Measurements from ENCODE around the gene SDR9C7.
"Not testable (repeated sequence)": the region's sequence is repeated elsewhere in the genome, so short reads cannot be mapped to it uniquely, and the experiment has no call there.

The SDR9C7 gene

DNA sequence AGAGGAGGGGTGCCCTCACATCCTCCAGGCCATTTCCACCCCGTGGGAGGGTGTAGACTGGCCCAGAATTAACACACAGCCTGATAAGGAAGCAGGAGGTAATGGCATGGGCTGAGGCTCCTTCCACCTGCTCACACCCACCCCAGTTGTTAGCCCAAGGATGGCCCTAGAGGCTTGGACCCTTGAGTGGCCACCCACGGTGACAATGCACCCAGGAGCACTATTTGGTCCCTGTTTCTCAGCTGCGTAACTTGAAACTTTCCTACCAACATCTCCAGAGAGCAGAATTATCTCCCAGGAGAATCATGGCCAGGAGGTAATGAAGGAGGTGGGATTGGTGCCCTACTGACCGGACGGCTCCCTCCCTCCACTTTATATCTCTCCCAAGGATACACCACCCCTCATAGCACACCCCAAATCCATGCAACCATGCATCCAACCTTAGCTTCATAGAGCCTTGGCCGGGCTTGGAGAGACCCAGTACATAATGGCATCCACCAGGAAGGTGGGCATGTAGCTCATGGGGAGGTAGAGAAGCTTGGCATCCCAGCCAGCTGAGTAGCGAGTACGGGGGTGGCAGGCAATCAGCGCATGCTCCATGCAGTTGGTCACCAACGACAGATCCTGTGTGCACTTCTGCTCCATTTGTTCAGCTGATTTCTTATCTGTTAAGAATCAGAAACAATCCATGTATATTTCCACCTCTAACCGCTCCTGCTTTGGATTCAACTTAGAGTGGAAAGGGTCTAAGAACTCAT lies 17.6 kb upstream of the SDR9C7 start:
- DNase-seq, result no peak

DNA sequence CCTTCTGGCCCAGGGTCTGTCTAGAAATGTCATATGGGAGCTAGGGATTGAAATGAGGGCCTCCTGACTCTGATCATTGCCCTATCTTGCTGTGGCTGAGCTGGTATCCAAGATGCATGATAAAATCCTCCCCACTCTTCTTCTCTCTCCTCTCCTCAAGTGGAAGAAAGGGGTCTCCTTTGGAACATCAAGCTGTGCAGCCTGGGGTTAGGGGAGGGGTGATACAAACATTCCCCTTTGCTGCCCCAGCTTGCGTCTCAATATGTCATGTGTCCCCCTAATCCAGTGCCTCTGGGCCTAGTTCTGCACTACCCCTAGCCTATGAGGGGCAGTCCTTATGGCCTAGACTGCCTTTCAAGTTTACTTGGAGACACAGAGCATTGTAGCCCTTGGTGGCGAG lies 14.7 kb upstream of the SDR9C7 start:
- DNase-seq, result no peak

DNA sequence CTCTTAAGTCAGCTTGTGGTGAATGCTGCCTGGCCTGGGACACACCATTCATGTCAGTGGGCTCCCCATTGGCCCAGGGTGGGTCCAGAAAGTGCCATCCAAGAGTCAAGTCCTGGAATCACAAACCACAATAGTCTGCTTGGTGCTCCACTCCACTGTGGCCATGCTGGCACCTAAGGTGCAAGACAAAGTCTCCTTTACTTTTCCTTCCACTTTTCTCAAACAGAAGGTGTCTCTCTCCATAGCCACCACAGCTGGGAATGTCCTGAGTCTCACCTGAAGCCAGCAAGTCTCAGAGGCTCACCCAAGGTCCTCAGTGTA lies 14.2 kb upstream of the SDR9C7 start:
- DNase-seq, result no peak

DNA sequence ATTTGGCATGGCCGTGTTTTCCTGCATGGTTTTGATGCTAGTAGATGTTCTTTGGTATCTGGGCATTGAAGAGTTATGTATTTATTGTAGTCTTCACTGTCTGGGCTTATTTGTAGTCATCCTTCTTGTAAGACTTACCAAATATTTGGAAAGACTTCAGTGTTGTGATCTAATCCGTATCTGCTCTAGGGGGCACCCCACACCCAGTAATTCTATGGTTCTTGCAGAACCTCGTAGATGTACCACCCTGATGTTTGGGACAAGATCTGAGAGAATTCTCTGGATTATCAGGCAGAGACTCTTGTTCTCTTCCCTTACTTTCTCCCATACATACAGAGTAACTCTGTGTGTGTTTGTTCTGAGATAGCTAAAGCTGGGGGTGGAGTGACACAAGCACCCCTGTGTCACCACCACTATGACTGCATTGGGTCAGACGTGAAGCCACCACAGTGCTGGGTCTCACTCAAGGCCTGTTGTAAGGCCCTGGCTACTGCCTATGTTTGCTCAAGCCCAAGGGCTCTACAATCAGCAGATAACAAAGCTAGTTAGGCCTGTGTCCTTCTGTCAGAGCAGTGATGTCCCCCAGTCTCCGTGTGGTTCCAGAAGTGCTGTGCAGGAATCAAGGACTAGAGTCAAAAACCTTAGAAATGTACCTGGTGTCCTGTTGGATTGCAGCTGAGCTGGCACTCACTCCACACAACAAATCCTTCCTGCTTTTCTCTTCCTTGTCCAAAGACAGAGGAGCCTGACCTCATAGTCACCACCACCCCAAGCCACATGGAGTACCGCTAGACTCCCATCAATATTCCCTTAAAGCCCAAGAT lies 13.6 kb upstream of the SDR9C7 start:
- DNase-seq, result no peak

DNA sequence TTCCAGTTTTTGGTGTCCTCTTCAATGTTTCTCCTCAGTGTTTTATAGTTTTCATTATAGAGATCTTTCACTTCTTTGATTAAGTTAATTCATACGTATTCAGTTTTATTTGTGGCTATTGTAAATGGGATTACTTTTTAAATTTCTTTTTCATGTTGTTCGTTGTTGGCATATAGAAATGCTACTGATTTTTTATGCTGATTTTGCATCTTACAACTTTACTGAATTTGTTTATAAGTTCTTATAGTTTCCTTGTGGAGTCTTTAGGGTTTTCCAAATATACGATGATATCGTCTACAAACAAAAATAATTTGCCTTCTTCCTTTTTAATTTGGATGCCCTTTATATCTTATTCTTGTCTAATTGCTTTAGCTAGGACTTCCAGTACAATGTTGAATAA lies 9.7 kb upstream of the SDR9C7 start:
- DNase-seq, result no peak

DNA sequence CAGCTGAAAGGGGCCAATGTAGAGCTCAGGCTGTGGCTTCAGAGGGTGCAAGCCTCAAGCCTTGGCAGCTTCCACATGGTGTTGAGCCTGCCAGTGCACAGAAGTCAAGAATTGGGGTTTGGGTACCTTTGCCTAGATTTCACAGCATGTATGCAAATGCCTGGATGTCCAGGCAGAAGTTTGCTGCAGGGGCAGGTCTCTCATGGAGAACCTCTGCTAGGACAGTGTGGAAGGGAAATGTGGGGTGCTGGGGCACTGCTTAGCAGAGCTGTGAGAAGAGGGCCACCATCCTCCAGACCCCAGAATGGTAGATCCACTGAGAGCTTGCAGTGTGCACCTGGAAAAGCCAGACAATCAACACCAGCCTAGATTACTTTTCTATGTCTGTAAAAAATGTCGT lies 9.2 kb upstream of the SDR9C7 start:
- not testable (repeated sequence) for DNase-seq

DNA sequence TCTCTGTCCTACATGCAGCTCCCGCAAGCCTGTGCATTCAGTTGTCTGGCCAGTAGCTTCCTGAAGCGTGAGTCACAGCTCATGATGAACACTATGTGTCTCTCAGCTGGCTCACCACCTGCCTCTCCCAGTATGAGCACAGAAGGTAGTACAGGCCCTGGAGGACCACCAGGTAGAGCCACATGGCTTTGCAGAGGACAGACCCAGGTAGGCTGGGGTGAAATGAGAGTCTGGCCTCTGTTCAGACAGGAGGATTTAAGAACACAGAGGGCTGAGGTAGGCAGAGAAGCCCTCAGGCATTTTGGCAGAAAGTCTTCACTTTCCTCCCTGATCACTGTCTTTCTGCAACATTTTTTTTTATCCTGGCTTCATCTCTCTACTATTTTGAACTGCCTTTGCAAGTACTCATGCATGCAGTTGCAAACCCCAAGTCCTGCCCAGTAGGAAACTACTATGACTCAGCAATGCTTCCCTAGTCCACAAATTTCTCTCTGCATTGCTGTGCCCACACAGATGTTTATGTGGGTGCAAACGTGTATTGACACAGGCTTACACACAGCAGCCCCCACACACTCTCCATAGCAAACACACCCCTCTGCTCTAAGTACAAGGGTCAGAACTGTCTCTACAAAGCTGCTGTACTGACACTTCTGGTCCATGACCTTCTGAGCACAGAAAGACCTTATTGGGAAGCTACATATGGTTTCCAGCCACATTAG lies 7.2 kb upstream of the SDR9C7 start:
- DNase-seq, result no peak

DNA sequence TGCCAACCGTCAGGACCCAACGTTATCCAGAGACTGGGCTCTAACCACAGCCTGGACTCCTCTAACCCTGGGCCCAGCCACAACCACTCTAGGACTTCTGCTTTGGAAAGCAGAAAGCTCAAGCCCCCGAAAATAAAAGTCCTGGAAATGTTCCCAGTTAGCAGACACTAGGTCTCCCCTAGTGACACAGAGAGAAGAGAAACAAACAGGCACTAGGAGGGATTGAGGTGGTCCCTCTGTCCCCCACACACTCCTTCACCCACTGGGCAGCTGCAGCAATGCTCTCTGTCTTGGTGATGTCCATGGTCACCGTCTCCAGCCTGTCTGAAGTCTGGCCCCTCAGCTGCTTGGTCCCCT lies 6.7 kb upstream of the SDR9C7 start:
- not testable (repeated sequence) for DNase-seq

DNA sequence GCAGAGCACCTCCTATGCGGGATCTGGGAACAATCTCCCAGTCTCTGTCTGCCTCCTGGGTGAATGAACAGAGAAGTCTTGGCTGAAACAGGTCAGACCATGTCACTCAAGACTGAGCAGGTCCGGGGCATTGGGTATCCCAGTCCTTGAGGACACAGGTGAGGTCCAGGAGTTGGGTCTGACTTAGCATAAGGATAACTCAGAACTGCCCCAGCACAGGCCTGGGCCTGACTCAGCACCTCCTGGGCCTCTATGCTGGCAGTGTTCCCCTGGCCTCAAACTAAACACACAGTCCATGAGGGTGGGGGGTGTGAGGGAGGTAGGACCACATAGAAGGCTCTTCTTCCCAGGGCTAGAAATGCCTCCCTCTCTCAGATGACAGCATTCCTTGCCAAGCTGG lies 1.5 kb upstream of the SDR9C7 start:
- DNase-seq, result no peak

DNA sequence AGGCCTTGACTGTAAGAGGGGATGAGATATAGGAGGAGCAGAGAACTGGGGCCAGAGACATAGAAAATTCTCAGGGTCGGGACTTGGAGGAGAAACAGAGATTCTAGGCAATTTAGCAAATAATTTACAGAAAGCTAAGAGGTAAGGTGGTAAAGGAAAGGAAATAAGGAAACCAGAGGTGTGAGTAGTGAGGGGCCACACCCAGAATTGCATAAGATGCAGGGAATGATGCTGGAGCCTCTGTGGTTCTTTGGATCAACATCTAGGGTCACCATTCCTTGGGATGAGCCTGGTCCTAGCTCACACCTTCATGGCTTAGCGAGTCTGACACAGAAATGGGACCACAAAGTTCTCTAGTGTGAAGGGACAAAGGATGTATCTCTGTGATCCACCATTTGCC lies 949 bp upstream of the SDR9C7 start:
- DNase-seq, result no peak

DNA sequence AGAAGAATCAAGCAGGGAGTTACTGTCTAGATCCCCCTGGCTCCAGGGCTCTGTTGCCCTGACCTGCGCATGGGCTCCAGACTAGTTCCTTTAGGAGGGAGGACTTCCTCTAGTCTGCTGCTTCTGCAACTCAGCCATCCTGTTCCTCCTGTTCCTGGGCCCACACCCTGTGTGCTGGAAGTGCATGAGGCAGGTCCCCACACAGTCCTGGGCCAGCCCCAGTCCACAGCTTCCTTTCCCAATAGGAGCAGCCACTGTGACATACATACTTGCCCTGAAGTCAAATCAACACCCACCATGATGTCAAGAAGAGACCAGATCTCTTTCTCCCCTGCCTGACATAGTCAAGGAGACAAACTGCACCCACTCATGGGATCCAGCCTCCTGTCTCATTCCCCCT lies 1.3 kb downstream of the SDR9C7 start:
- no peak for DNase-seq

DNA sequence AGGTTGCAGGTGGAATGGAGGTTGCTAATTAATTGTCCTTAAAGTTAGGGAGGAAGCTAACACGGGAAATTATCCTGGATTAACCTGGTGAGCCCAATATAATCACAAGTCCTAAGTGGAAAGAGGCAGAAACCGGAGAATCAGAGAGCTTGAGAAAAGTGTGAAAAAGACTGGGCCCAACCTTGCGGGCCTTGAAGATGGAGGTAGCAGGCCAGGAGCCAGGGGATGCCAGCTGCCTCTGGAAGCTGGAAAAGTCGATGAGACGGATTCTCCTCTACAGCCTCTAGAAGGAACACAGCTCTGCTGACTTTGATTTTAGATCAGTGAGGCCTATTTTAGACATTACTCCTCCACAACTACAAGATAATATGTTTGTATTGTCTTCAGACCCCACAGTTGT lies 2.1 kb downstream of the SDR9C7 start:
- DNase-seq, result no peak

DNA sequence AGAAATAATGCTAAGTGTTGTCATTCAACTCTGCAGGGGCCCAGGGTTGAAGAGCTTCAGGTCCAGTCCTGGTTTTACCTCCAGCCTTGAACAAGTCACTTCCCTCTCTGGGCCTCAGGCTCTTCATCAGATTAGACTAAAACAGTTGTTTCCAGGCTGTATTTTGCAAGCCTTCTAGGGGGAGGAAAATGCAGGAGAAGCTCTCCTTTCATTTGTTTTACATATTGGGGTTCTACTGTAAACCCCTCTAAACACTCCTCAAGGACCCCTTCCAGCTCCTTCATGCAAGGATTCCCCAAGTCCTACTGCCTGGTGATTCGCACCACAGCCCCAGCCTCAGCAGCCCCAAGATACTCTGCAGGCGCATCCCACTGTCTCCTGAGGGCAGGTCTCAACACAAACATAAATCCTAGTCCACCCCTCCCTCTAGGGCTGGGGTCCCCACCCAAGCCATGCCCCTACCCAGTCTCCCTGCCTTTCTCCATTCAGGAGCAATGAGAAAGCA lies 2.7 kb downstream of the SDR9C7 start:
- DNase-seq, result no peak

DNA sequence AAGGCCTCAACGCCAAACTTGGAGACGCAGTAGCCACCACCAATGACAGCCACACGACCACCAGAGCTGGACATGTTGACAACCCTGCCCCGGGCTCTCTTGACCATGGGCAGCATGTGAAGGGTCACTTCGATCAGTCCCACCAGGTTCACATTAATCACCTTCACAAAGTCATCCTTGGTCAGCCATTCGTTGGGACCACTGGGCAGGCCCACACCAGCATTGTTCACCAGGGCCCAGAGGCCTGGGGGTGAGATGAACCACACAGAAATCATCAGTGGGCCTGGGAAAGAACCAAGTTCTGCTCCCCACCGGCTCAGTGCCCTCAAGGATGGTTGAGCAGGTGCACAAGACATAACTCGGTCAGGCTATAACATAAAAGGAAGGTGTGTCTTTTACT lies 4.0 kb downstream of the SDR9C7 start:
- DNase-seq, result no peak

DNA sequence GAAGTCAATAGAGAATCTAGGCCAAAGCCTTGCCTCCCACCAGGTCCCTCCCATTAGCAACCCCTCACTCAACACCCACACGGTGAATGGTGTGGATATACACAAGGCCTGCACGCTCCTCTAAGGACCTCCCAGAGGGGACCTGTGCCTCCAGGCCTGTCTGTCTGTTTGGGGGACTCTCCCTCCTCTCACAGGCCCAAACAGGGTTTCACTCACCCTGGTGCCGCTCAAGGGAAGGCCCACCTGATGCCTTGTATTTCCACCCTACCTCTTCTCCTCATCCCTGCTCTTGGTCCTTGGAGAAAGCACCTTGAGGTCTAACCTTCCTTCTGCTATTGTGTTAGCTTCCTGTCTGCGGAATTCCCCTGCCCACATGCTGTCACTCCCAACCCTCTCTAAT lies 4.4 kb downstream of the SDR9C7 start:
- DNase-seq, result no peak

DNA sequence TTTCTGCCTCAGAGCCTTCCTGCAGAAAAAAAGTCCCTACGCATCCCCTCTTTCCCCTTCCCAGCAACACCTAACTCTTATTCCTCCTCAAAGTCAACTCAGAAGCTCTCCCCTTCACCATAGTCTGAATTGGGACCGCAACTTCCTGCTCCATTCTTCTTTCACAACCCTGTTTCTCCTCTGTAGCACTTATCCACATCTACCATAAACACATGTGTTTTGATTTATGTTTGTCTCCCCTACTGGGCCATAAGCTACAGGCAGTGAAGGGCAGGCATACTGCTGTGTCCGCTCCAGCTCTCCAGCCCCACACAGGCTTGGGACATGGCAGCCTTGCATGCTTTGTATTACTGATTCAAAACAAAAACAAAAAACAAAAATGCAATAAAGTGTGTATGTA lies 5.9 kb downstream of the SDR9C7 start:
- no peak for DNase-seq

DNA sequence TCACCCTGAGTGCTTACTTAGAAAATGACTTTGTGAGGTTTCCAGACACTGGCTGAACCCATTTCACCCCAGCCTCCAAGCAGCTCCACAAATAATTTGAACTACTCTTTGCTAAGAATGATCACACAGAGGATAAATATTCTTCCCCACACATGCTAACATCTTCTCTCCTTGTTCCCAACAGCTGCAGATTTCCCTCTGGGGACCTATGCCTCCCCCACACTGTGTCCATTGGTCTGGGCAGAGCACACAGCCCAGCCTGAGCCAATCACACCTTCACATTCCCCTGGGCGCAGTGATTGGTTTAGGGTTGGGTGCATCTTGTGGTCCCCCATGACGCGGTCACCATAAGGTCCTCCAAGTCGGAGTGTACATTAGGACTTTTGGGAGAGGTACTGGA lies 6.9 kb downstream of the SDR9C7 start:
- DNase-seq, result no peak

DNA sequence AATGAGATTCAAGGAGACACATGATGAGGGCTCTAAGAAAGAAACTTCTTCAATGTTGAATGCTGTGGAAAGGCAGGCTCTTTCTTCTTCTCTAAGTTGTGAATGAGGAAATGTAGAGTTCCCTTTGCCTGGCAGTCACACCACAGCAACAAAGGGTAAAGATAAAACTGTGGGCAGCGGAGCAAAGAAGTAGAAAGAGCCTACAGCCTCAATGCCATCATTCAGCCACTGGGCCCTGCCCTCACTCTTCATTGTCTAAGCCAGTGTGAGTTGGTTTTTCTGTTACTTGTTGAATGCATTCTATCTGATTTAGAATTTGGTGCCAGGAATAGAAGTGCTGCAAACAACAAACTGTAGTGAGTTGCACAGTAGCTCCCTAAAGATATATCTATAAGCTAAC lies 12.2 kb downstream of the SDR9C7 start:
- no peak for DNase-seq

DNA sequence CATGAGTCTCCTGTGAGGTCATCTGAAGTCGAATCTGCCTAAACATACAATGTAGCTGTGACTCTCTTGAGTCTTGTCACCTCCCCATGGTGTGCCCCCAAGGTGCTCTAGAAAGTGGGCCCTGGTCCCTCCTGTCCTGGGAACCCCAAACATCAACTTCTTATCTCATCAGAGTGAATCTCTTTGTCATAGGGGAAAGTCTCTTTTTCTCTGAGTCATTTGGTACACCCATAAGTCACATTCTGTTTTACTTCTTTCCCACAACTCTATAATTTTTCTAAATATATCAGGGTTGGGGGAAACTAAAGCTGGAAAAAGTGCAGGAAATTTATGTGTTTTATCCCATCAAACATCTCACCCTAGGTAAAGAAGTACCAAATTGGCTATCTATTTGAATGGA lies 12.9 kb downstream of the SDR9C7 start:
- no peak for DNase-seq

DNA sequence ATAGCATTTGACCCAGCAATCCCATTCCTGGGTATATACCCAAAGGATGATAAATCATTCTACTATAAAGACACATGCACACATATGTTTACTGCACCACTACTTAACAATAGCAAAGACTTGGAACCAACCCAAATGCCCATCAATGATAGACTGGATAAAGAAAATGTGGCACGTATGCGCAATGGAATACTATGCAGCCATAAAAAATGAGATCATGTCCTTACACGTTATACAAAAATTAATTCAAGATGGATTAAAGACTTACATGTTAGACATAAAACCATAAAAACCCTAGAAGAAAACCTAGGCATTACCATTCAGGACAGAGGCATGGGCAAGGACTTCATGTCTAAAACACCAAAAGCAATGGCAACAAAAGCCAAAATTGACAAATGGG lies 16.1 kb downstream of the SDR9C7 start:
- DNase-seq, result not testable (repeated sequence)

DNA sequence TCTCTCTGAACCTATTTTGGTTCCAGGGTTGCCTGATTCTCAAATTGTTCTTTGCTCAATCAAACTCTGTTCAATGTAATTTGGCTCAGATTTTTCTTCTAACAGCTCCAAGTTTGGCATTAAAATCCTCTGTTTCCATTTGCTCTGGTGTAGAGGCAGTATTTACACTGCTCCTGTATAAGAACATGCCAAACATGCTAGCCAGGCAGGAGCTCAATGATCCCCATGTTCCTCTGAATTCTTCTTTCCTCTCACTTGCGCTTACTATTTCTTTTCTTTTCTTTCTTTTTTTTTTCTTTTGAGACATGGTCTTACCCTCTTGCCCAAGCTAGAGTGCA lies 17.2 kb downstream of the SDR9C7 start:
- no peak for DNase-seq

DNA sequence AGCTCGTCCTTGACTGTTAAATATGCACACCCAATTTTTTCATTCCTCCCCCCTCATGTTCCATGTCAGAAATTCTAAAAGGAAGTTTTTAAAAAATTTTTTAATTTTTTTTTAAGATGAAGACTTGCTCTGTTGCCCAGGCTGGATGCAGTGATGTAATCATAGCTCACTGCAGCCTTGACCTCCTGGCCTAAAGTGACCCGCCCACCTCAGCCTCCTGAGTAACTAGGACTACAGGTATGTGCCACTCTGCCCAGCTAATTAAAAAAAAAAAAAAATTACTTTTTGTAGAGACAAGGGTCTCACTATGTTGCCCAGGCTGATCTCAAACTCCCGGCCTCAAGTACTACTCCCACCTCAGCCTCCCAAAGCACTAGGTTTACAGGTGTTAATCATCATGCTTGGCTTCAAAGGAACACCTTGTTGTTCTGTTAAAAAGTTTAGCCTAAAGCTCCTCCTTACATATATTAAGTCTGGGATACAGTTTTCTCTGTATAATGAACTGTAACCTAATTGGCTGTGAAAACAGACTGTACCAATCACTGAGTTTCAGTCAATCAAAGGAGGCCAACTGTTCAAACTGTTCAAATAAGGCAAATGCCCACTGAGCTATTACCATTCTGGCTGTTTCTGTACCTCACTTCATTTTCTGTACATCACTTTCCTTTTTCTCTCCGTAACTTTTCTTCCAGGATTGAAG lies 17.8 kb downstream of the SDR9C7 start:
- no peak for DNase-seq

DNA sequence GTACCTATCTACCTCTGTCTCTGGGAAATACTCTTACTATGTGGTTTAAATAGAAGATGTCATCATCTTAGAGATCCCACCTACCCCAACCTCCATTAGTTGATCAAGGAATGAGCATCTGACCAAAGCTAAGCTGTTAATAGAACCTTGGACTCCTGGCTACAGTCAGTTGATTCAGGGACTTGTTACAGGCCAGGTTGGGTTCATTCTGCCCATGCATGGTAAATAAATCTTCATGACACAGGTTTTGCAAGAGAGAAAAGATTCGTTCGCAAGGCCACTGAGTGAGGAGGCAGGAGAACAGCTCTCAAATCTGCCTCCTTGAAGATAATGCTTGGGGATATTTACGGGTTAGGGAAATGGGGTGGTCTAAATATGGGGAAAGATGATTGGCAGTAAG lies 19.5 kb downstream of the SDR9C7 start:
- no peak for DNase-seq

DNA sequence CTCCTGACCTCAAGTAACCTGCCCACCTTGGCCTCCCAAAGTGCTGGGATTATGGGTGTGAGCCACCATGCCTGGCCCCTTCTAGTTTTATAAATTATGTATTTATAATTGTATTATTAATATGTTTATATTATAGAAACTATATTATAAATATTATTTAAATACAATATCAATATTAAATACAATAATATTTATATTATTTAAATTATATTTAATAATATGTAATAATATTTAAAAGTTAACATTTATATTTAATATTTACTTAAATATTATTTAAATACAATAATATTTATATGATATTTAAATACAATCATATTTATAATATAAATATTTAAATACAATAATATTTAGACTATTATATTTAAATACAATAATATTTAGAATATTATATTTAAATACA lies 20.0 kb downstream of the SDR9C7 start:
- no peak for DNase-seq

All from activated gamma-delta T cell treated with Interleukin-2 at 50 U/mL for 16 hours (primary cell).